Liver (tissue), 9 donors: Measurements from ENCODE around the gene RREB1. TPM values are rescaled to one million over a fixed set of nuclear protein-coding genes. Genes with fewer than 3 reads are reported as not detected.

Source experiments
- DNase-seq: peaks from one replicate; pipeline ENCODE4 v3.0.0-alpha.2; 2017; ENCODE audit warnings: low spot score
- H3K27ac ChIP-seq, 2 donors: one replicate each; pipeline ENCODE4 v1.7.0; 2013; ENCODE audit warnings: inconsistent platforms in 2 of 2, low read length in 2 of 2, control low read depth in 1 of 2, low read depth in 1 of 2, mild to moderate bottlenecking in 1 of 2
- H3K27me3 ChIP-seq, 4 donors: one replicate each; pipeline versions ENCODE4 v1.6.1 to v1.7.0; 2013; ENCODE audit warnings: low read length in 3 of 4, inconsistent platforms in 1 of 4, mild to moderate bottlenecking in 1 of 4, moderate library complexity in 1 of 4; ENCODE audit not compliant: control insufficient read depth in 4 of 4, insufficient read depth in 4 of 4
- H3K36me3 ChIP-seq, 4 donors: one replicate each; pipeline versions ENCODE4 v1.6.1 to v1.7.0; 2013; ENCODE audit warnings: low read length in 3 of 4, mild to moderate bottlenecking in 3 of 4, low read depth in 1 of 4, moderate library complexity in 1 of 4; ENCODE audit not compliant: control insufficient read depth in 4 of 4, insufficient read depth in 3 of 4
- H3K4me1 ChIP-seq, 4 donors: one replicate each; pipeline versions ENCODE4 v1.6.1 to v1.7.0; 2013; ENCODE audit warnings: low read length in 3 of 4, mild to moderate bottlenecking in 3 of 4, moderate library complexity in 1 of 4; ENCODE audit not compliant: control insufficient read depth in 4 of 4, insufficient read depth in 4 of 4
- H3K4me3 ChIP-seq, 3 donors: one replicate each; pipeline versions ENCODE4 v1.6.1 to v1.7.0; 2013; ENCODE audit warnings: low read length in 3 of 3, control low read depth in 1 of 3, low read depth in 1 of 3, mild to moderate bottlenecking in 1 of 3
- H3K9ac ChIP-seq, 2 donors: one replicate each; pipeline ENCODE4 v1.7.0; 2013; ENCODE audit warnings: low read length in 2 of 2, mild to moderate bottlenecking in 2 of 2, moderate library complexity in 2 of 2, control low read depth in 1 of 2, low read depth in 1 of 2
- H3K9me3 ChIP-seq, 4 donors: one replicate each; pipeline versions ENCODE4 v1.6.1 to v1.7.0; 2013; ENCODE audit warnings: low read length in 3 of 4; ENCODE audit not compliant: control insufficient read depth in 4 of 4
- GABPA ChIP-seq, 2 donors: IDR thresholded peaks in 1 of 2; conservative IDR thresholded peaks in 1 of 2; 2 replicates each; pipeline ENCODE4 v1.6.1; 2016; ENCODE audit warnings: antibody characterized with exemption in 2 of 2, mild to moderate bottlenecking in 1 of 2, moderate library complexity in 1 of 2
- HNF4G ChIP-seq: IDR thresholded peaks from 2 replicates; pipeline ENCODE4 v1.6.1; 2016; ENCODE audit warnings: antibody characterized with exemption
- RAD21 ChIP-seq, 2 donors: IDR thresholded peaks; 2 replicates each; pipeline ENCODE4 v1.6.1; 2016; ENCODE audit warnings: antibody characterized with exemption in 2 of 2, mild to moderate bottlenecking in 2 of 2
- TAF1 ChIP-seq: conservative IDR thresholded peaks from 2 replicates; pipeline ENCODE4 v1.6.1; 2016; ENCODE audit warnings: antibody characterized with exemption, mild to moderate bottlenecking
- WGBS: extraction: QIAGEN DNeasy Blood & Tissue Kit; methylation state at CpG from one replicate; pipeline ENCODE4 v1.1.7; 2013; 5-methylcytosine and 5-hydroxymethylcytosine counted together
- polyA plus RNA-seq, 2 donors: library from polyadenylated mRNA; stranded (reverse) in 1 of 2; unstranded in 1 of 2; fragments of 200-250 nt in 1 of 2; fragments of >200 nt in 1 of 2; fragmentation: Nextera tagmentation in 1 of 2; extraction: Ambion mirVana in 1 of 2; gene quantifications; one replicate each; pipeline versions ENCODE4 v1.2.1 to v1.2.3, GENCODE V29; 2013 to 2015
- total RNA-seq, 2 donors: library from RNA; depleted of rRNA; stranded (reverse); fragments of >200 nt; gene quantifications; one replicate each; pipeline ENCODE4 v1.2.3, GENCODE V29; 2014
- TF ChIP-seq, protein P1 (sequence below): fragments of 150-350 bp; IDR thresholded peaks from 2 replicates; pipeline ENCODE4 v1.5.1; 2017; ENCODE audit warnings: improper control_type of control experiment, low read depth, low read length; ENCODE audit not compliant: missing input control
- TF ChIP-seq, protein P2 (sequence below): IDR thresholded peaks from 2 replicates; pipeline ENCODE4 v1.6.1; 2016; ENCODE audit warnings: antibody characterized with exemption
- TF ChIP-seq, protein P3 (sequence below): IDR thresholded peaks from 2 replicates; pipeline ENCODE4 v1.6.1; 2016; ENCODE audit warnings: antibody characterized with exemption, mild to moderate bottlenecking
- TF ChIP-seq, protein P4 (sequence below): IDR thresholded peaks from 2 replicates; pipeline ENCODE4 v1.6.1; 2016; ENCODE audit warnings: antibody characterized with exemption
- TF ChIP-seq, protein P5 (sequence below): IDR thresholded peaks from 2 replicates; pipeline ENCODE4 v1.6.1; 2016; ENCODE audit warnings: antibody characterized with exemption
- donor health status: healthy.
- donor health status: healthy.
- donor health status: healthy.
- donor health status: healthy.
- donor health status: healthy.

The RREB1 gene
- total and polyA plus RNA-seq, 4 donors: 10.1 to 28.9 (median 17.3) TPM

DNA sequence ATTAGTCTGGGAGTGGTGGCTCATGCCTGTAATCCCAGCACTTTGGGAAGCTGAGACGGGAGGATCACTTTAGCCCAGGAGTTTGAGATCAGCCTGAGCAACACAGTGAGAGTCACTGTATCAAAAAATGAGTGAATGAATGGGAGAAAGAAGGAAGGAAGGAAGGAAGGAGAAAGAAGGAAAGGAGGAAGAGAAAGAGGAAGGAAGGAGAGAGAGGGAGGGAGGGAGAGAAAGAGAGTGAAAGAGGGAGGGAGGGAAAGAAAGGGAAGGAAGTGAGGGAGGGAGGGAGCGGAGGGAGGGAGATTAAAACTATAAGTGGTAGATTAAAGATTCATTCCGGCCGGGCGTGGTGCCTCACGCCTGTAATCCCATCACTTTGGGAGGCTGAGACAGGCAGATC lies 28.9 kb upstream of the RREB1 start:
- Histone ChIP-seq H3K36me3 (no peaks in the 10 kb centered on the region), H3K27ac (no peak overlapping the region), H3K9ac (no peak overlapping the region), H3K4me1 (no peaks in the 10 kb centered on the region), H3K9me3 (no peaks in the 10 kb centered on the region), H3K4me3 (no peak overlapping the region), H3K27me3 (no peaks in the 10 kb centered on the region)
- no peak for DNase-seq
- WGBS: 87% methylated on average over 6 of the region's 6 CpGs
- TF ChIP-seq, protein P1, sequence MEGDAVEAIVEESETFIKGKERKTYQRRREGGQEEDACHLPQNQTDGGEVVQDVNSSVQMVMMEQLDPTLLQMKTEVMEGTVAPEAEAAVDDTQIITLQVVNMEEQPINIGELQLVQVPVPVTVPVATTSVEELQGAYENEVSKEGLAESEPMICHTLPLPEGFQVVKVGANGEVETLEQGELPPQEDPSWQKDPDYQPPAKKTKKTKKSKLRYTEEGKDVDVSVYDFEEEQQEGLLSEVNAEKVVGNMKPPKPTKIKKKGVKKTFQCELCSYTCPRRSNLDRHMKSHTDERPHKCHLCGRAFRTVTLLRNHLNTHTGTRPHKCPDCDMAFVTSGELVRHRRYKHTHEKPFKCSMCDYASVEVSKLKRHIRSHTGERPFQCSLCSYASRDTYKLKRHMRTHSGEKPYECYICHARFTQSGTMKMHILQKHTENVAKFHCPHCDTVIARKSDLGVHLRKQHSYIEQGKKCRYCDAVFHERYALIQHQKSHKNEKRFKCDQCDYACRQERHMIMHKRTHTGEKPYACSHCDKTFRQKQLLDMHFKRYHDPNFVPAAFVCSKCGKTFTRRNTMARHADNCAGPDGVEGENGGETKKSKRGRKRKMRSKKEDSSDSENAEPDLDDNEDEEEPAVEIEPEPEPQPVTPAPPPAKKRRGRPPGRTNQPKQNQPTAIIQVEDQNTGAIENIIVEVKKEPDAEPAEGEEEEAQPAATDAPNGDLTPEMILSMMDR: no peak
- TF ChIP-seq GABPA (IDR thresholded peaks at IDR 0.05 in 1 of 2, conservative IDR thresholded peaks at IDR 0.05 in 1 of 2) (no peak), TAF1 (no peak), RAD21 (IDR thresholded peaks at IDR 0.05) (no peak)
- TF ChIP-seq, protein P2, sequence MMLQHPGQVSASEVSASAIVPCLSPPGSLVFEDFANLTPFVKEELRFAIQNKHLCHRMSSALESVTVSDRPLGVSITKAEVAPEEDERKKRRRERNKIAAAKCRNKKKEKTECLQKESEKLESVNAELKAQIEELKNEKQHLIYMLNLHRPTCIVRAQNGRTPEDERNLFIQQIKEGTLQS: no peak
- TF ChIP-seq, protein P3, sequence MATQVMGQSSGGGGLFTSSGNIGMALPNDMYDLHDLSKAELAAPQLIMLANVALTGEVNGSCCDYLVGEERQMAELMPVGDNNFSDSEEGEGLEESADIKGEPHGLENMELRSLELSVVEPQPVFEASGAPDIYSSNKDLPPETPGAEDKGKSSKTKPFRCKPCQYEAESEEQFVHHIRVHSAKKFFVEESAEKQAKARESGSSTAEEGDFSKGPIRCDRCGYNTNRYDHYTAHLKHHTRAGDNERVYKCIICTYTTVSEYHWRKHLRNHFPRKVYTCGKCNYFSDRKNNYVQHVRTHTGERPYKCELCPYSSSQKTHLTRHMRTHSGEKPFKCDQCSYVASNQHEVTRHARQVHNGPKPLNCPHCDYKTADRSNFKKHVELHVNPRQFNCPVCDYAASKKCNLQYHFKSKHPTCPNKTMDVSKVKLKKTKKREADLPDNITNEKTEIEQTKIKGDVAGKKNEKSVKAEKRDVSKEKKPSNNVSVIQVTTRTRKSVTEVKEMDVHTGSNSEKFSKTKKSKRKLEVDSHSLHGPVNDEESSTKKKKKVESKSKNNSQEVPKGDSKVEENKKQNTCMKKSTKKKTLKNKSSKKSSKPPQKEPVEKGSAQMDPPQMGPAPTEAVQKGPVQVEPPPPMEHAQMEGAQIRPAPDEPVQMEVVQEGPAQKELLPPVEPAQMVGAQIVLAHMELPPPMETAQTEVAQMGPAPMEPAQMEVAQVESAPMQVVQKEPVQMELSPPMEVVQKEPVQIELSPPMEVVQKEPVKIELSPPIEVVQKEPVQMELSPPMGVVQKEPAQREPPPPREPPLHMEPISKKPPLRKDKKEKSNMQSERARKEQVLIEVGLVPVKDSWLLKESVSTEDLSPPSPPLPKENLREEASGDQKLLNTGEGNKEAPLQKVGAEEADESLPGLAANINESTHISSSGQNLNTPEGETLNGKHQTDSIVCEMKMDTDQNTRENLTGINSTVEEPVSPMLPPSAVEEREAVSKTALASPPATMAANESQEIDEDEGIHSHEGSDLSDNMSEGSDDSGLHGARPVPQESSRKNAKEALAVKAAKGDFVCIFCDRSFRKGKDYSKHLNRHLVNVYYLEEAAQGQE: no peak
- TF ChIP-seq, protein P4, sequence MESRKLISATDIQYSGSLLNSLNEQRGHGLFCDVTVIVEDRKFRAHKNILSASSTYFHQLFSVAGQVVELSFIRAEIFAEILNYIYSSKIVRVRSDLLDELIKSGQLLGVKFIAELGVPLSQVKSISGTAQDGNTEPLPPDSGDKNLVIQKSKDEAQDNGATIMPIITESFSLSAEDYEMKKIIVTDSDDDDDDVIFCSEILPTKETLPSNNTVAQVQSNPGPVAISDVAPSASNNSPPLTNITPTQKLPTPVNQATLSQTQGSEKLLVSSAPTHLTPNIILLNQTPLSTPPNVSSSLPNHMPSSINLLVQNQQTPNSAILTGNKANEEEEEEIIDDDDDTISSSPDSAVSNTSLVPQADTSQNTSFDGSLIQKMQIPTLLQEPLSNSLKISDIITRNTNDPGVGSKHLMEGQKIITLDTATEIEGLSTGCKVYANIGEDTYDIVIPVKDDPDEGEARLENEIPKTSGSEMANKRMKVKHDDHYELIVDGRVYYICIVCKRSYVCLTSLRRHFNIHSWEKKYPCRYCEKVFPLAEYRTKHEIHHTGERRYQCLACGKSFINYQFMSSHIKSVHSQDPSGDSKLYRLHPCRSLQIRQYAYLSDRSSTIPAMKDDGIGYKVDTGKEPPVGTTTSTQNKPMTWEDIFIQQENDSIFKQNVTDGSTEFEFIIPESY: no peak

DNA sequence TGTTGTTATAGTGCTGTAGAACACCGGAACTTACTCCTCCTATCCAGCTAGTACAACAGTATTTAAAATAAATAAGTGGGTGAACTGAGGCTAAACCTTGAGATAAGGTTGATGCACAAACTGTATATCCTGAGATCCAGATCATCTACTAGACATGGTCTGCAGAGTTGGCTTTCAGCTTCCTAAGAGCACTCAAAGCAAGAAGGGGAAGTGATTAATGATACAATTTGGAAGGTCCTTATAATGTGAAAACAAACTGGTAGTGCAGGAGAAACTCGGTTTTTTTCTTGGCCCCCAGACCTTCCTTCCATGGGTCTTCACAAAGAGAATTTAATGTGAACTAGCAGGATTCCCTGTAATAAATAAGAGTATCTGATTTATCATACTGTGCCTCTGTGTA lies 27.4 kb upstream of the RREB1 start:
- Histone ChIP-seq H3K9me3 (no peaks in the 10 kb centered on the region), H3K4me1 (no peaks in the 10 kb centered on the region), H3K36me3 (no peaks in the 10 kb centered on the region), H3K27me3 (no peaks in the 10 kb centered on the region), H3K9ac (no peak overlapping the region), H3K27ac (no peak overlapping the region), H3K4me3 (no peak overlapping the region)
- WGBS: 89% methylated on average over 2 of the region's 2 CpGs
- no peak for DNase-seq
- TF ChIP-seq, protein P5, sequence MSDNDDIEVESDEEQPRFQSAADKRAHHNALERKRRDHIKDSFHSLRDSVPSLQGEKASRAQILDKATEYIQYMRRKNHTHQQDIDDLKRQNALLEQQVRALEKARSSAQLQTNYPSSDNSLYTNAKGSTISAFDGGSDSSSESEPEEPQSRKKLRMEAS: no peak
- TF ChIP-seq RAD21 (IDR thresholded peaks at IDR 0.05) (no peak), HNF4G (no peak)
